Stimulated activated CD4-positive, alpha-beta T cell treated with anti-CD3 and anti-CD28 coated beads, Interleukin-12 subunit alpha, Interleukin-12 subunit beta, amount 100 ng/mL, for 4 hours (primary cell): ENCODE data around the gene JAG1.

Experiments used
- DNase-seq: peaks from one replicate; pipeline ENCODE4 v3.0.0-alpha.2; 2020

The JAG1 gene

GRCh38 chr20:10651227-10651990 is 22.4 kb downstream of the JAG1 start:
- DNase-seq: no peak

GRCh38 chr20:10649797-10650160 is 24.0 kb downstream of the JAG1 start:
- no peak for DNase-seq

GRCh38 chr20:10649080-10649796 is 24.6 kb downstream of the JAG1 start:
- no peak for DNase-seq

- DNase-seq: no peak
Measured at GRCh38 chr20:10648651-10649050, 25.1 kb downstream of the JAG1 start.

GRCh38 chr20:10647909-10648308 is 25.9 kb downstream of the JAG1 start:
- no peak for DNase-seq

- no peak for DNase-seq
Measured at GRCh38 chr20:10647471-10647870, 26.3 kb downstream of the JAG1 start.

GRCh38 chr20:10646886-10647420 is 26.8 kb downstream of the JAG1 start:
- DNase-seq: no peak

GRCh38 chr20:10646006-10646405 is 27.8 kb downstream of the JAG1 start:
- DNase-seq: no peak

- DNase-seq: no peak
Measured at GRCh38 chr20:10645205-10645570, 28.6 kb downstream of the JAG1 start.

GRCh38 chr20:10644458-10645204 is 29.2 kb downstream of the JAG1 start:
- DNase-seq: no peak

GRCh38 chr20:10643560-10643873 is 30.3 kb downstream of the JAG1 start:
- no peak for DNase-seq

GRCh38 chr20:10642856-10643559 is 30.8 kb downstream of the JAG1 start:
- DNase-seq: no peak

- no peak for DNase-seq
Measured at GRCh38 chr20:10641893-10642292, 31.9 kb downstream of the JAG1 start.

- no peak for DNase-seq
Measured at GRCh38 chr20:10641467-10641866, 32.3 kb downstream of the JAG1 start.

- DNase-seq: no peak
Measured at GRCh38 chr20:10640897-10641296, 32.9 kb downstream of the JAG1 start.

GRCh38 chr20:10639737-10640556 is 33.9 kb downstream of the JAG1 start:
- no peak for DNase-seq

GRCh38 chr20:10639077-10639736 is 34.6 kb downstream of the JAG1 start:
- DNase-seq: no peak

GRCh38 chr20:10637563-10637962 is 36.2 kb downstream of the JAG1 start:
- no peak for DNase-seq

GRCh38 chr20:10637031-10637559 is 36.7 kb downstream of the JAG1 start:
- DNase-seq: no peak

GRCh38 chr20:10636326-10636818 is 37.4 kb downstream of the JAG1 start:
- no peak for DNase-seq
